Measurements from ENCODE around the gene TRIM56. TPM values are rescaled to one million over a fixed set of nuclear protein-coding genes. Genes with fewer than 3 reads are reported as not detected.
"Not testable (repeated sequence)": the region's sequence is repeated elsewhere in the genome, so short reads cannot be mapped to it uniquely, and the experiment has no call there.

The TRIM56 gene
- total RNA-seq, 1 donor from 2014 or later: 9.4 TPM

DNA sequence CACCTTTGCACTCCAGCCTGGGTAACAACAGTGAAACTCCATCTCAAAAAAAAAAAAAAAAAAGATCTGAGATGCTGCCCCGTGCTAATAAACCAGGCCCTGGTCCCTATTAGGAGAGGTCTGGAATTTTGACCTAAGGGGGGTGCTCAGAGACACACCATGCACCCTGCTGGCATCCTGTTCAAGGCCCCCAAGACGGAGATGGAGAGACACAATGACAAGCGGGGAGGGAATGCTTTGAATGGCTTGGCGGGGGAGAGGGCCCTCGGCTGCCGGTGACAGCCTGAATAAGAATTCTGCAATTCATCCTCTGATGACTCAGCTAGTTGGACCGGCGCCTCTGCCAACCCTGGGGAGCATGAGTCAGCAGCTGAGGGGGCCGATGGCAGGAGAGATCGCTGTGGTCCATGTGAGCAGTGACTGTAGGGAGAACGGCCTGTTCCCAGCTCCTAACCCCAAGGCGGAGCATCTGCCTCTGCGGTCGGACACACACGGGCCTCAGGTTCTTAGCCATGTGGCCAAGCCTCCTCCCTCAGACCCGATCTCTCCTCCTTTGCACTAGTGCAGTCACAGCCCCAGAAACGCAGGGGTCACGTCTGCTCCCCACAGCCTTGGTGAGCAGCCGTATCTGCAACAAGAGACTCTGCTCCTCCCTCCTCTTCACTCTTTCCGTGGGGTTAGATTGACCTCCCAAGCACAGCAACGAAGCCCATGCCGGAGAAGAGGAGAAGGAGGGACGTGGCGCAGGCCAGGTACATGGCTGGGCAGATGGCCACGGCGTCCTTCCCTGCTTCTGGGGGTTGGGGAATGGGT, 14.9 kb downstream of the TRIM56 start:
- H3K4me3 ChIP-seq (ENCODE audit: low read depth, low read length): no peak overlapping the region
- DNase-seq (ENCODE audit: low read depth): peak; percentile 90
- no peak for TF ChIP-seq CTCF (conservative IDR thresholded peaks at IDR 0.05; ENCODE audit: low read depth, low read length)

DNA sequence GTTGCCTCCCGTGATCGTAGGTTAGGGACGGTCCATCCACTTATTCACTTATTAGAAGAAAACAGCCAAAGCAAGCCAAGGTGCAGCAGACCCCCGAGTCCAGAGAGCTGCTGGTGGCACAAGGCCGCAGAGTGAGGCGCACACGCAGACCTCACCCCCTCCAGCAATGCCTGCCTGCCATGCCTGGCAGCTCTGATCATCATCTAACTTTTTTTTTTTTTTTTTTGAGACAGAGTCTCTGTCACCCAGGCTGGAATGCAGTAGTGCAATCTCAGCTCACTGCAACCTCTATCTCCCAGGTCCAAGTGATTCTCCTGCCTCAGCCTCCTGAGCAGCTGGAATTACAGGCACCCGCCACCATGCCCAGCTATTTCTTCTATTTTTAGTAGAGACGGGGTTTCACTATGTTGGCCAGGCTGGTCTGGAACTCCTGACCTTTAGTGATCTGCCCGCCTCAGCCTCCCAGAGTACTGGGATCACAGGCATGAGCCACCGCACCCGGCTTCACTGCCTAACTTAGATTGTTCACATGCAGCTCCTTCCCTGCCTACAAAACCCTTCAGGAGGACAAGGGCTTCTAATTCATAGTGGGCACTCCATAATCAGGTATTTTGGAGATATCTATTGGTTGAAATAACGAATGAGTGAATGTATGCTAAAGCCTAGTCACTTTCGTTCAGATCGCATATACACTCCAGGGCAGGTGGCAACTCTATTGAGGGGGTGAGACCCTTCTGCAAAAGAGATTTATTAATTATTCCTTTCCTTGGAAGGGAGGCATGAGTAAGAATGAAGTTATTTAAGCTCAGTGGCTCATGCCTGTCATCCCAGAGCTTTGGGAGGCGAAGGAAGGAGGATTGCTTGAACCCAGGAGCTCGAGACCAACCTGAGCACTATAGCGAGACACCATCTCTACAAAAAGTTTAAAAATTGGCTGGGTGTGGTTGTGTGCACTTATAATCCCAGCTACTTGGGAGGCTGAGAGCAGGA, 15.9 kb downstream of the TRIM56 start:
- H3K4me3 ChIP-seq (ENCODE audit: low read depth, low read length): no peak overlapping the region
- no peak for TF ChIP-seq CTCF (conservative IDR thresholded peaks at IDR 0.05; ENCODE audit: low read depth, low read length)
- no peak for DNase-seq (ENCODE audit: low read depth)

DNA sequence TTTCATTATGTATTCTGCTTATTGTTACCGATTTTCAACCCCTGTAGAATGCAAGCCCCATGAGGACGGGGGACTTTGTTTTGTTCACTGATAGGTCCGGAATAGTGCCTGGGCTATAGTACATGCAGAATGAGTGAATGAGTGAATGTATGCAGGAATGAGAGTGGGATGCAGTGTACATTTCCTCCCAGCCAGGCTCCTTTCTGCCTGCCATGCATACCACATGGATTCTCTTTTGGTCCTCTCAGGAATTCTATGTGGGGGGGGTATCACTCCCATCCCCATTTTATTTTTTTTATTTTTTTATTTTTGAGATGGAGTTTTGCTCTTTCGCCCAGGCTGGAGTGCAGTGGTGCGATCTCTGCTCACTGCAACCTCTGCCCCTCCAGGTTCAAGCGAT, 16.7 kb downstream of the TRIM56 start:
- TF ChIP-seq CTCF (conservative IDR thresholded peaks at IDR 0.05; ENCODE audit: low read depth, low read length): no peak
- DNase-seq (ENCODE audit: low read depth): no peak

GRCh38 chr7:101103701-101104100, 18.4 kb downstream of the TRIM56 start:
- DNase-seq (ENCODE audit: low read depth): not testable (repeated sequence)

More for the DNA sequence above, 16.7 kb downstream of the TRIM56 start:
- H3K4me3 ChIP-seq (ENCODE audit: low read depth, low read length): no peak overlapping the region

GRCh38 chr7:101104193-101104713, 19.0 kb downstream of the TRIM56 start:
- no peak overlapping the region for H3K4me3 ChIP-seq (ENCODE audit: low read depth, low read length)
- TF ChIP-seq CTCF (conservative IDR thresholded peaks at IDR 0.05; ENCODE audit: low read depth, low read length): no peak
- DNase-seq (ENCODE audit: low read depth): no peak

More at GRCh38 chr7:101103701-101104100, 18.4 kb downstream of the TRIM56 start:
- not testable (repeated sequence) for H3K4me3 ChIP-seq (ENCODE audit: low read depth, low read length)

DNA sequence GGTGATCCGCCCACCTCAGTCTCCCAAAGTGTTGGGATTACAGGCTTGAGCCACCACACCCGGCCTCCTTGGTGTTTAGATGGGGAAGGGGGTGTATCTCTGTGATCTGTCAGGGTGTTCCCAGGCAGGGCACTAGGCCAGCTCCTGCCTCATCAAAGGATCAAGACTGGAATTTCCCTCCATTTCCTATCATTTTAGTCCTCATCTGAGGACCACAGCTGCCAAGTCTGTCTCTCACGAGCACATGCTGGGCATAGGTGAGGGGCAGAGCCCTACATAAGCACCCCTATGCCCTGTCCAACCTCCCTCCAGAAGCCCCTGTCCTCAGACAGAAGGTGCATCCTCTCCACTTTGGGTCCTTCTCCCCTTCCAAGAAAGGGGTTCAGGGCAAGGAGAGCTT, 19.5 kb downstream of the TRIM56 start:
- TF ChIP-seq CTCF (conservative IDR thresholded peaks at IDR 0.05; ENCODE audit: low read depth, low read length): no peak
- H3K4me3 ChIP-seq (ENCODE audit: low read depth, low read length): no peak overlapping the region
- DNase-seq (ENCODE audit: low read depth): no peak

GRCh38 chr7:101105248-101105647, 20.0 kb downstream of the TRIM56 start:
- H3K4me3 ChIP-seq (ENCODE audit: low read depth, low read length); DNase-seq (ENCODE audit: low read depth): not testable (repeated sequence)

All from epithelial cell of proximal tubule (primary cell).